ENCODE data around the gene ABCF2. TPM values are rescaled to one million over a fixed set of nuclear protein-coding genes. Genes with fewer than 3 reads are reported as not detected.

Gene ABCF2
- polyA plus RNA-seq, 3 donors: 18.0 to 22.0 (median 21.1) TPM

DNA sequence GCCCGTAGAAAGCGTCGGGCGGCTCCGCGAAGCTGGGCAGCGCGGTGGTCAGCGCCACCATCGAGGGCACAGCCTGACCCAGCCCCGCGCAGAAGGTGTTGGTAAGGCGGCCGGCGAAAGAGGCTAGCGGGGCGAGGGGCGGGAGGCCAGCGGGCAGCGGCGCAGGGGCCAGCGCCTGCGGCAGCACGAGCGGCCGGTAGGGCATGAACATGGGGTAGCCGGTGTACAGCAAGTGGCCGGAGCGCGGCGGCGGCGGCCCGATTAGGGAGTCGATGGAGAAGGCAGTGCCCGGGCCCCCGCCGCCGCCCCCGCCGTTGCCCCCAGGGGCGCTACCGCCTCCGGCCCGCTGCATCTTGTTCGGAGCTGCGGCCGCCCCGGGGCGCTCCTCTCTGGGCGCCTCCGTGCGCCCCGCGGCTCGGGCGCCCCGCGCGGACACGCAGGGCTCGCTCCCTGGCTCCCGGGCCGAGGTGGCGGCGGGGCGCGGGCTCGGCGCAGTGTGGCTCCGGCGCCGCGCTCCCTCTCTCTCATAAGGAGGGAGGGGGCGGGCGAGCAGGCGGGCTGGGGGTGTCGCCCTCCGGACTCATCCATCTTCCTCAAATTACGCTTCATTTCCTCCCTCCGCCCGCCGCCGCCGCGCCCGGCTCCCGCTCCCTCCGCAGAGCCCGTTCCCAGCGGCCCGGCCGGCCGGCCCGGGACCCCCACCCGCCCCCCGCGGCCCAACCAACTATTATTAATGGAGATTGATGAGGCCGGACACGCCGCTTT lies 59.6 kb downstream of the ABCF2 start, which contains the start of gene GBX1:
Gene GBX1, minus strand, starts transcription at position 498 of the 765 bp plus-strand sequence. Its CDS starts 146 bp downstream, at position 352.
- Histone ChIP-seq H3K79me2 (ENCODE audit: insufficient read depth, low read length) (no peaks in the 10 kb centered on the region), H3K27me3 (ENCODE audit: control insufficient read depth in 2 of 2, insufficient read depth in 2 of 2, low read length in 2 of 2) (peaks cover 56 to 83% of the 10 kb centered on the region in 2 donors), H4K20me1 (ENCODE audit: insufficient read depth, low read length) (no peaks in the 10 kb centered on the region), H3K36me3 (replicated peaks in 1 of 2; ENCODE audit: control insufficient read depth in 1 of 2, insufficient read depth in 2 of 2, low read length in 2 of 2) (no peaks in the 10 kb centered on the region), H3K4me1 (ENCODE audit: control insufficient read depth in 1 of 2, insufficient read depth in 2 of 2, low read length in 2 of 2) (peaks cover 7 to 21% of the 10 kb centered on the region in 2 donors), H3K27ac (ENCODE audit: low read depth in 1 of 2, low read length in 2 of 2) (no peak within 1 kb of the TSS), H3K4me3 (replicated peaks in 1 of 3; ENCODE audit: low read depth in 2 of 3, low read length in 3 of 3) (peak within 1 kb of the TSS in 2 of 3 experiments; percentile 21 to 68), H2AFZ (ENCODE audit: insufficient read depth, low read depth, low read length, poor library complexity, severe bottlenecking) (peak within 1 kb of the TSS; percentile 56), H3K9ac (ENCODE audit: insufficient read depth, low read length, poor library complexity, severe bottlenecking) (no peak within 1 kb of the TSS), H3K9me3 (replicated peaks in 1 of 2; ENCODE audit: control insufficient read depth in 1 of 2, insufficient read depth in 1 of 2, low read length in 2 of 2) (peaks cover 0 to 16% of the 10 kb centered on the region in 2 donors), H3K4me2 (replicated peaks; ENCODE audit: extremely low read depth, low read length, poor library complexity, severe bottlenecking) (peak within 1 kb of the TSS; percentile 81)
- TF ChIP-seq, protein P1, sequence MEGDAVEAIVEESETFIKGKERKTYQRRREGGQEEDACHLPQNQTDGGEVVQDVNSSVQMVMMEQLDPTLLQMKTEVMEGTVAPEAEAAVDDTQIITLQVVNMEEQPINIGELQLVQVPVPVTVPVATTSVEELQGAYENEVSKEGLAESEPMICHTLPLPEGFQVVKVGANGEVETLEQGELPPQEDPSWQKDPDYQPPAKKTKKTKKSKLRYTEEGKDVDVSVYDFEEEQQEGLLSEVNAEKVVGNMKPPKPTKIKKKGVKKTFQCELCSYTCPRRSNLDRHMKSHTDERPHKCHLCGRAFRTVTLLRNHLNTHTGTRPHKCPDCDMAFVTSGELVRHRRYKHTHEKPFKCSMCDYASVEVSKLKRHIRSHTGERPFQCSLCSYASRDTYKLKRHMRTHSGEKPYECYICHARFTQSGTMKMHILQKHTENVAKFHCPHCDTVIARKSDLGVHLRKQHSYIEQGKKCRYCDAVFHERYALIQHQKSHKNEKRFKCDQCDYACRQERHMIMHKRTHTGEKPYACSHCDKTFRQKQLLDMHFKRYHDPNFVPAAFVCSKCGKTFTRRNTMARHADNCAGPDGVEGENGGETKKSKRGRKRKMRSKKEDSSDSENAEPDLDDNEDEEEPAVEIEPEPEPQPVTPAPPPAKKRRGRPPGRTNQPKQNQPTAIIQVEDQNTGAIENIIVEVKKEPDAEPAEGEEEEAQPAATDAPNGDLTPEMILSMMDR (IDR thresholded peaks at IDR 0.05): no peak
- Mint-ChIP-seq H3K27me3 (ENCODE audit: low read depth in 3 of 3) (peaks cover 38 to 48% (median 41%) of the 10 kb centered on the region in 3 donors), H3K36me3 (peaks cover 3 to 7% of the 10 kb centered on the region in 2 donors), H3K4me3 (peak within 1 kb of the TSS; percentile 65 to 85), H3K27ac (no peak within 1 kb of the TSS), H3K4me1 (peaks cover 10% of the 10 kb centered on the region), H3K9me3 (peaks cover 0 to 18% (median 4%) of the 10 kb centered on the region in 7 donors)
- under 1% methylated on average over 76 of the region's 101 CpGs for WGBS (ENCODE audit: insufficient coverage)
- peak in 2 of 3 donors; percentile 15 to 19 for DNase-seq
- intact Hi-C loops (cut with micrococcal nuclease): loop anchor here in 1 of 2 donors (10.0 kb wide), 1 partner anchor 137 kb away; no protein-coding TSS in a partner anchor

DNA sequence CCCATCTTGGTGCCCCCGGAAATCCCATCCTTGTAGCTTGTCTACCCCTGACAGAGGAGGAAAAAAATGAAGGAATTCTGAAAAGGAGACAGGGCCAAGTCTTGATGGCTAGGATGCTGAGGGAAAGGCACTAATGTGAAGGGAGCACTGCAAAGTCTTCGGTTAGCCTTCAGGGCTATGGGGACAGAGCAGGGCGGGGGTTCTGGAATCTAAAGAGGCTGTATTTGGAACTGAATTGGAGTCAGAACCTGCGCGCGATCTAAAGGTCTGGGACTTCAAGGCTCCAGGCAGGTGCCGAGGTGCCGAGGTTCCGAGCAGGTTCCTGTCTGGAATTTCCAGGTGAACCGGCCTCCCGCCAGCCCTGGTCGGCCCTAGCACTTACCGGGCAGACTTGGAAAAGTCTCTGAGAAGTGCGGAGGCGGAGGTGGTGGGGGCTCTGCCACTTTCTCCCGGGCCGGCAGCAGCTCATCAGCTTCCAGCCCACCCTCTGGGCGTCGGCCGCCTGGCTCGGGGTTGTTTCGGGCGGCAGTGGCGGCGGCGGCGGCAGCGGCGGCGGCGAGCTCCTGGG lies 60.3 kb downstream of the ABCF2 start:
- Mint-ChIP-seq H3K27ac (no peak overlapping the region), H3K4me3 (peak overlapping the region; percentile 65 to 85), H3K27me3 (ENCODE audit: low read depth in 3 of 3) (peaks cover 31 to 41% (median 34%) of the 10 kb centered on the region in 3 donors), H3K36me3 (peaks cover 3 to 7% of the 10 kb centered on the region in 2 donors), H3K4me1 (peaks cover 10% of the 10 kb centered on the region), H3K9me3 (peaks cover 0 to 15% (median 4%) of the 10 kb centered on the region in 7 donors)
- WGBS (ENCODE audit: insufficient coverage): 10% methylated on average over 30 of the region's 31 CpGs
- Histone ChIP-seq H2AFZ (ENCODE audit: insufficient read depth, low read depth, low read length, poor library complexity, severe bottlenecking) (peak overlapping the region; percentile 56), H3K9me3 (replicated peaks in 1 of 2; ENCODE audit: control insufficient read depth in 1 of 2, insufficient read depth in 1 of 2, low read length in 2 of 2) (peaks cover 0 to 16% of the 10 kb centered on the region in 2 donors), H3K4me1 (ENCODE audit: control insufficient read depth in 1 of 2, insufficient read depth in 2 of 2, low read length in 2 of 2) (peaks cover 7 to 21% of the 10 kb centered on the region in 2 donors), H3K27ac (ENCODE audit: low read depth in 1 of 2, low read length in 2 of 2) (no peak overlapping the region), H3K36me3 (replicated peaks in 1 of 2; ENCODE audit: control insufficient read depth in 1 of 2, insufficient read depth in 2 of 2, low read length in 2 of 2) (no peaks in the 10 kb centered on the region), H3K79me2 (ENCODE audit: insufficient read depth, low read length) (no peaks in the 10 kb centered on the region), H3K4me3 (replicated peaks in 1 of 3; ENCODE audit: low read depth in 2 of 3, low read length in 3 of 3) (peak overlapping the region in 1 of 3 experiments; percentile 68), H3K9ac (ENCODE audit: insufficient read depth, low read length, poor library complexity, severe bottlenecking) (no peak overlapping the region), H4K20me1 (ENCODE audit: insufficient read depth, low read length) (no peaks in the 10 kb centered on the region), H3K4me2 (replicated peaks; ENCODE audit: extremely low read depth, low read length, poor library complexity, severe bottlenecking) (peak overlapping the region; percentile 81), H3K27me3 (ENCODE audit: control insufficient read depth in 2 of 2, insufficient read depth in 2 of 2, low read length in 2 of 2) (peaks cover 56 to 77% of the 10 kb centered on the region in 2 donors)
- DNase-seq: no peak
- TF ChIP-seq, protein P1 (IDR thresholded peaks at IDR 0.05): no peak
- intact Hi-C loops (cut with micrococcal nuclease): loop anchor here in 1 of 2 donors (10.0 kb wide), 1 partner anchor 138 kb away; no protein-coding TSS in a partner anchor

Data from CD14-positive monocyte (primary cell).